Measurements from ENCODE around the gene COL5A2.

DNA sequence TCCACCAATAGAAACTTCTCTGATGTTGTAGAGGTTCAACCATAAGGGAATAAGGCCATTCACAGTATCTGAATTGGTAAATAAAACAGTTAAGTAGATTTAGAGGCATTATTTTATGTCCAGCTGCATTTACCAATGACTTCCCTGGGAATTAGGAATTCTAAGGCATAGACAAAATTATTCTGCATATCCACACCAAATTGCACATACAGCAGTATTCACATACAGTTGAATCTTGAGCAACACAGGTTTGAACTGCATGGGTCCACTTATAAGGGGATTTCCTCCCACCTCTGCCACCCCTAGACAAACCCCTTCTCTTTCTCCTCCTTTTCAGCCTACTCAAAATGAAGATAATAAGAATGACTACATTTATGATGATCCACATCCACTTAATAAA is 54.4 kb downstream of the COL5A2 start:
- TF ChIP-seq CTCF (IDR thresholded peaks at IDR 0.05) (no peak), POLR2A (IDR thresholded peaks at IDR 0.05) (no peak)

All from adrenal gland (tissue), 5 donors.